ENCODE measurements around the gene MICOS13.

DNA sequence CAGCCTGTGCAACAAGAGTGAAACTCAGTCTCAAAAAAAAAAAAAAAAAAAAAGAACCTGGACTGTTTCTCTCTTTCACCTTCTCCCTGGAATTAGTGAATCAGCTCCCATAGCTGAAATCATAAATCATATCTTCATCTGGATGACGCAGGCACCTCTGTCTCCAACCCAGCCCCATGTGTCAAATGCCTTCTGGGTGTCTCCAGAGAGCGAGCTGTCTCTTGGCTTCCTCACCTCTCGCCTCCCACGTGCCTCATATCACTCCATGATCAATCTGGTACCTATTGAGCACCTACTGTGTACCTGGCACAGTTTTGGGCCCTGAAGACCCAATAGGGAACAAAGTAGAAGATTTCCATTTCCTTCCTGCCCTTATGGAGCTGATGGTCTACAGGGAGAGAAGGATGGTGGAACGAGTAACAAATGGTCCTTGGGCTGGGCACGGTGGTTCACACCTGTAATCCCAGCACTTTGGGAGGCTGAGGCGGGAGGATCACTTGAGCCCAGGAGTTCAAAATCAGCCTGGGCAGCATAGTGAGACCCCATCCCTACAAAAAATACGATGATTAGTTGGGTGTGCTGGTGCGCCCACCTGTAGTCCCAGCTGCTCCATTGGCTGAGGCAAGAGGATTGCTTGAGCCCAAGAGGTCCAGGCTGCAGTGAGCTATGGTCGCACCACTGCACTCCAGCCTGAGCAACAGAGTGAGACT lies 3.0 kb upstream of the MICOS13 start:
- TF ChIP-seq, protein P1, sequence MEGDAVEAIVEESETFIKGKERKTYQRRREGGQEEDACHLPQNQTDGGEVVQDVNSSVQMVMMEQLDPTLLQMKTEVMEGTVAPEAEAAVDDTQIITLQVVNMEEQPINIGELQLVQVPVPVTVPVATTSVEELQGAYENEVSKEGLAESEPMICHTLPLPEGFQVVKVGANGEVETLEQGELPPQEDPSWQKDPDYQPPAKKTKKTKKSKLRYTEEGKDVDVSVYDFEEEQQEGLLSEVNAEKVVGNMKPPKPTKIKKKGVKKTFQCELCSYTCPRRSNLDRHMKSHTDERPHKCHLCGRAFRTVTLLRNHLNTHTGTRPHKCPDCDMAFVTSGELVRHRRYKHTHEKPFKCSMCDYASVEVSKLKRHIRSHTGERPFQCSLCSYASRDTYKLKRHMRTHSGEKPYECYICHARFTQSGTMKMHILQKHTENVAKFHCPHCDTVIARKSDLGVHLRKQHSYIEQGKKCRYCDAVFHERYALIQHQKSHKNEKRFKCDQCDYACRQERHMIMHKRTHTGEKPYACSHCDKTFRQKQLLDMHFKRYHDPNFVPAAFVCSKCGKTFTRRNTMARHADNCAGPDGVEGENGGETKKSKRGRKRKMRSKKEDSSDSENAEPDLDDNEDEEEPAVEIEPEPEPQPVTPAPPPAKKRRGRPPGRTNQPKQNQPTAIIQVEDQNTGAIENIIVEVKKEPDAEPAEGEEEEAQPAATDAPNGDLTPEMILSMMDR (IDR thresholded peaks at IDR 0.05), result no peak
- TF ChIP-seq POLR2AphosphoS5 (IDR thresholded peaks at IDR 0.05), result no peak
